Epithelial cell of prostate (primary cell): ENCODE measurements around the gene ACTN1.
"Not testable (repeated sequence)": the region's sequence is repeated elsewhere in the genome, so short reads cannot be mapped to it uniquely, and the experiment has no call there.

Experiments
- DNase-seq: peaks from one replicate; pipeline ENCODE4 v3.0.0-alpha.2; 2011; ENCODE audit warnings: low read depth, low spot score
- H3K27ac ChIP-seq: fragments of 450-650 bp; 2 replicates; pipeline ENCODE4 v1.5.1; 2017; ENCODE audit warnings: mild to moderate bottlenecking

Gene ACTN1

GRCh38 chr14:68979021-68979721, at the start of gene ACTN1:
ACTN1 (minus strand) TSS chr14:68979302; CDS start chr14:68979056, 246 bp downstream.
- peak within 1 kb of the TSS; percentile 99 for H3K27ac ChIP-seq
- peak; percentile 82 for DNase-seq

GRCh38 chr14:69027242-69027913, 48.3 kb upstream of the ACTN1 start:
- DNase-seq: no peak
- H3K27ac ChIP-seq: no peak overlapping the region

GRCh38 chr14:69023035-69023434, 43.9 kb upstream of the ACTN1 start:
- no peak for DNase-seq

GRCh38 chr14:69022093-69022492, 43.0 kb upstream of the ACTN1 start:
- DNase-seq, H3K27ac ChIP-seq: not testable (repeated sequence)

More at GRCh38 chr14:69023035-69023434, 43.9 kb upstream of the ACTN1 start:
- no peak overlapping the region for H3K27ac ChIP-seq

- H3K27ac ChIP-seq: no peak overlapping the region
- no peak for DNase-seq
Observed at GRCh38 chr14:69017706-69018105, 38.6 kb upstream of the ACTN1 start.

GRCh38 chr14:69014829-69015259, 35.7 kb upstream of the ACTN1 start:
- no peak overlapping the region for H3K27ac ChIP-seq
- no peak for DNase-seq

GRCh38 chr14:69013943-69014782, 35.1 kb upstream of the ACTN1 start:
- DNase-seq: peak; percentile 37
- H3K27ac ChIP-seq: no peak overlapping the region

GRCh38 chr14:69012256-69012953, 33.3 kb upstream of the ACTN1 start:
- no peak for DNase-seq
- no peak overlapping the region for H3K27ac ChIP-seq

- no peak for DNase-seq
- H3K27ac ChIP-seq: no peak overlapping the region
Observed at GRCh38 chr14:69010648-69011047, 31.5 kb upstream of the ACTN1 start.

GRCh38 chr14:69008421-69008884, 29.4 kb upstream of the ACTN1 start:
- no peak overlapping the region for H3K27ac ChIP-seq
- no peak for DNase-seq

- DNase-seq: no peak
- no peak overlapping the region for H3K27ac ChIP-seq
Observed at GRCh38 chr14:69006346-69006745, 27.2 kb upstream of the ACTN1 start.

GRCh38 chr14:69005432-69006148, 26.5 kb upstream of the ACTN1 start:
- no peak overlapping the region for H3K27ac ChIP-seq
- peak; percentile 43 for DNase-seq

- no peak for DNase-seq
- no peak overlapping the region for H3K27ac ChIP-seq
Observed at GRCh38 chr14:69004731-69005431, 25.8 kb upstream of the ACTN1 start.

- H3K27ac ChIP-seq: no peak overlapping the region
- DNase-seq: no peak
Observed at GRCh38 chr14:69003626-69004025, 24.5 kb upstream of the ACTN1 start.

- DNase-seq: no peak
- H3K27ac ChIP-seq: no peak overlapping the region
Observed at GRCh38 chr14:69002069-69002468, 23.0 kb upstream of the ACTN1 start.

- H3K27ac ChIP-seq: no peak overlapping the region
- DNase-seq: no peak
Observed at GRCh38 chr14:69001375-69001774, 22.3 kb upstream of the ACTN1 start.

GRCh38 chr14:68998062-68998461, 19.0 kb upstream of the ACTN1 start:
- H3K27ac ChIP-seq: no peak overlapping the region
- DNase-seq: no peak

- no peak overlapping the region for H3K27ac ChIP-seq
- DNase-seq: no peak
Observed at GRCh38 chr14:68995731-68996130, 16.6 kb upstream of the ACTN1 start.

GRCh38 chr14:68994056-68994455, 15.0 kb upstream of the ACTN1 start:
- H3K27ac ChIP-seq: no peak overlapping the region
- DNase-seq: no peak
